ENCODE results near the gene ZNF668. TPM values are rescaled to one million over a fixed set of nuclear protein-coding genes. Genes with fewer than 3 reads are reported as not detected.

ZNF668 gene
- total RNA-seq, 1 donor from 2014 or later, result 5.4 TPM

DNA sequence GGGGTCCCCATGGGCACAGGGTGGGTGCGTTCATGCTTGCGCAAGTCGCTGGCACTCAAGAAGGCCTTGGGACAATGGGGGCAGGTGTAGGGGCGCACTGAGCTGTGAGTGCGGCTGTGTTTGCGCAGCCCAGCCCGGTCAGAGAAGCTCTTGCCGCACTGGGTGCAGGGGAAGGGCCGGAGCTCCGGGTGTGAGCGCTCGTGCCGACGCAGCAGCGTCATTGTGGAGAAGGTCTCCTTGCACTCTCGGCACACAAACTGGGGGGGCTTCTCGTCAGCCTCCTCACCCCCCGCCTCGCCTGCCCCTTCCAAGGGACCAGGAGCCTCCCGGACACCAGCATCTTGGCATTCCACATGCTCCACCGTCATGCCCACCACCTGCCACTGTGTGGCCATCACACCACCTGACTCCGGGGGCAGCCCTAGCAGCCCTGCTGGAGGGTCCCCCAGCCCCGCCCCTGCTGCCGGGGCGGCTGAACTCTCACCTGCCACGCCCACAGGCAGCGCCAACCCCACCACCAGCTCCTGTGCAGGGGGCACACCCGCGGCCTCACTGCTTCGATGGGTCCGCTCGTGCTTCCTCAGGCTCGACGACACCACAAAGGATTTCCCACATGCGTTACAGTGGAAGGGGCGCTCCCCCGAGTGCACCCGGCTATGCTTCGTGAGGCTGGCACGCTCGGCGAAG is 12.8 kb downstream of the ZNF668 start:
- H3K4me1 ChIP-seq, result peaks cover 14% of the 10 kb centered on the region
- intact Hi-C loops (cut with DNase I), result no loop called here
- H3K9me3 ChIP-seq, result no peaks in the 10 kb centered on the region
- H3K27me3 ChIP-seq, result no peaks in the 10 kb centered on the region
- H3K4me3 ChIP-seq, result no peak overlapping the region
- DNase-seq (ENCODE audit: extremely low spot score in 2 of 2), result peak in 1 of 2 donors; percentile 92
- peaks cover 0 to 22% of the 10 kb centered on the region in 2 donors for H3K36me3 ChIP-seq
- TF ChIP-seq, protein P1, sequence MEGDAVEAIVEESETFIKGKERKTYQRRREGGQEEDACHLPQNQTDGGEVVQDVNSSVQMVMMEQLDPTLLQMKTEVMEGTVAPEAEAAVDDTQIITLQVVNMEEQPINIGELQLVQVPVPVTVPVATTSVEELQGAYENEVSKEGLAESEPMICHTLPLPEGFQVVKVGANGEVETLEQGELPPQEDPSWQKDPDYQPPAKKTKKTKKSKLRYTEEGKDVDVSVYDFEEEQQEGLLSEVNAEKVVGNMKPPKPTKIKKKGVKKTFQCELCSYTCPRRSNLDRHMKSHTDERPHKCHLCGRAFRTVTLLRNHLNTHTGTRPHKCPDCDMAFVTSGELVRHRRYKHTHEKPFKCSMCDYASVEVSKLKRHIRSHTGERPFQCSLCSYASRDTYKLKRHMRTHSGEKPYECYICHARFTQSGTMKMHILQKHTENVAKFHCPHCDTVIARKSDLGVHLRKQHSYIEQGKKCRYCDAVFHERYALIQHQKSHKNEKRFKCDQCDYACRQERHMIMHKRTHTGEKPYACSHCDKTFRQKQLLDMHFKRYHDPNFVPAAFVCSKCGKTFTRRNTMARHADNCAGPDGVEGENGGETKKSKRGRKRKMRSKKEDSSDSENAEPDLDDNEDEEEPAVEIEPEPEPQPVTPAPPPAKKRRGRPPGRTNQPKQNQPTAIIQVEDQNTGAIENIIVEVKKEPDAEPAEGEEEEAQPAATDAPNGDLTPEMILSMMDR (IDR thresholded peaks at IDR 0.05), result no peak
- TF ChIP-seq POLR2AphosphoS5 (IDR thresholded peaks at IDR 0.05; ENCODE audit: insufficient read depth in 1 of 2, low read depth in 1 of 2) (no peak), POLR2A (IDR thresholded peaks at IDR 0.05) (no peak)
- no peak overlapping the region for H3K27ac ChIP-seq

DNA sequence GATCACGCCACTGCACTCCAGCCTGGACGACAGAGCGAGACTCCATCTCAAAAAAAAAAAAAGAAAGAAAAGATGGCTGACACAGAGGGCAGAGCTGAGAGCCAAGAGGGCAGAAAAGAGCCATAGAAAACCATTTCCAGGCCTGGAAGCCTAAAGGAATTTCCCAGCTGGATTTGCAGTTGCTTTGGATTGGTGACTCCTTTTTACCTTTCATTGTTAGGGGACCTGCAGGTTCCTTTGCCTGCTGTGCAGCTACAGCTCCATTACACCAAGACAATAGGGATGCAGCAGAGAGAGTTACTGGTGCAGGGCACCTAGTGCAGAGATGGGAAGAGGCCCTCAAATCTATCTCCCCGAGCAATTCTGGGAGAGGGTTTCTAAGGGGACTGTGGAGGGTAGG is 18.4 kb downstream of the ZNF668 start:
- H3K4me3 ChIP-seq, result no peak overlapping the region
- no peak for DNase-seq (ENCODE audit: extremely low spot score in 2 of 2)
- intact Hi-C loops (cut with DNase I), result no loop called here
- no peaks in the 10 kb centered on the region for H3K27me3 ChIP-seq
- no peak overlapping the region for H3K27ac ChIP-seq
- no peaks in the 10 kb centered on the region for H3K36me3 ChIP-seq
- H3K4me1 ChIP-seq, result peaks cover 8% of the 10 kb centered on the region
- H3K9me3 ChIP-seq, result no peaks in the 10 kb centered on the region
- TF ChIP-seq POLR2A (IDR thresholded peaks at IDR 0.05) (no peak), POLR2AphosphoS5 (IDR thresholded peaks at IDR 0.05; ENCODE audit: insufficient read depth in 1 of 2, low read depth in 1 of 2) (no peak)
- TF ChIP-seq, protein P1 (IDR thresholded peaks at IDR 0.05), result no peak

DNA sequence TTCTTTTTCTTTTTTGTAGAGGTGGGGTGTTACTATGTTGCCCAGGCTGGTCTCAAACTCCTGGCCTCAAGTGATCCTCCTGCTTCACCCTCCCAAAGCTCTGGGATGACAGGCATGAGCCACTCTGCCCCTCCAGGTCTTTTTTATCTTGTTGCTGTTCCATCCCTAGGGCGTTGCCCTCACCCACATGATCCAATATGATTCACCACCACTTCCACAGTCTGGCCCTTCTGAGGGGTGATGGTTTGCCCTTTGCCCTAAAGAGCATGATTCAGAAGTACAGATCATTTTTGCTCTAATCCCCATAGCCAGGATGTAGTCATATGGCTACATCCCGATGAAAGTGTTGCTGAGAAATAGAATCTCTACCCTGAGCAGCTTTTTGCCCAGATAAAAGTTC is 21.9 kb downstream of the ZNF668 start:
- Histone ChIP-seq H3K27me3 (no peaks in the 10 kb centered on the region), H3K27ac (no peak overlapping the region), H3K36me3 (no peaks in the 10 kb centered on the region), H3K4me3 (no peak overlapping the region), H3K9me3 (no peaks in the 10 kb centered on the region), H3K4me1 (peaks cover 8% of the 10 kb centered on the region)
- TF ChIP-seq POLR2AphosphoS5 (IDR thresholded peaks at IDR 0.05; ENCODE audit: insufficient read depth in 1 of 2, low read depth in 1 of 2), result no peak
- no peak for TF ChIP-seq POLR2A (IDR thresholded peaks at IDR 0.05)
- TF ChIP-seq, protein P1 (IDR thresholded peaks at IDR 0.05), result no peak
- no peak for DNase-seq (ENCODE audit: extremely low spot score in 2 of 2)
- intact Hi-C loops (cut with DNase I), result no loop called here

DNA sequence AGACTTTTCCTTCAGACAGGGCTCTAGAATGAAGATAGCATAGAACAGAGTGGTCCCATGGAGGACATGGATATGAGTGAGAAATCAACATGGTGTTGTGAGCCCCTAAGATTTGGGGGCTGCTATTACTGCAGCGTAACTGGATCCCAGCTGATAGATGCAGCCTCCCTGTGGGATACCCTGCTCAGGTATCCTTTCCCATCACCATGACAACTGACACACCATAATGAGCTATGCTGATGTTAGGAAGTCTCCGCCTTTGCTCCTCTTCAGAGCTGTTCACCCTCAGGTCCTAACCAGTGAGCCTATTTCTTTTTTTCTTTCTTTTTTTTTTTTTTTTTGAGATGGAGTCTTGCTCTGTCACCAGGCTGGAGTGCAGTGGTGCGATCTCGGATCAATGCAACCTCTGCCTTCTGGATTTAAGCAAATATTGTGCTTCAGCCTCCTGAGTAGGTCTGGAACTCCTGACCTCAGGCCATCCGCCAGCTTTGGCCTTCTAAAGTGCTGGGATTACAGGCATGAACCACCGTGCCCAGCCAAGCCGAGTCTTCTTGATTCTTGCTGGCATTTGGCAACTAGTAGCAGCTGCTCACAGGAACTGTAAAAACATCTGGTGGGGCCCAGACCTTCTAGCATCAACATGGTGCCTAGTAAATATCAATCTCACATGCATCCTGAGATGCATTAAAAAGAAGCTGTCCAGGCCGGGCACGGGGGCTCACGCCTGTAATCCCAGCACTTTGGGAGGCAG is 23.6 kb downstream of the ZNF668 start:
- Histone ChIP-seq H3K36me3 (no peaks in the 10 kb centered on the region), H3K27ac (no peak overlapping the region), H3K4me1 (peaks cover 8% of the 10 kb centered on the region), H3K9me3 (no peaks in the 10 kb centered on the region), H3K4me3 (no peak overlapping the region), H3K27me3 (no peaks in the 10 kb centered on the region)
- intact Hi-C loops (cut with DNase I), result no loop called here
- TF ChIP-seq, protein P1 (IDR thresholded peaks at IDR 0.05), result no peak
- TF ChIP-seq POLR2A (IDR thresholded peaks at IDR 0.05) (no peak), POLR2AphosphoS5 (IDR thresholded peaks at IDR 0.05; ENCODE audit: insufficient read depth in 1 of 2, low read depth in 1 of 2) (no peak)
- DNase-seq (ENCODE audit: extremely low spot score in 2 of 2), result no peak
